CD14-positive monocyte (primary cell): Measurements from ENCODE around the gene SIRPD. TPM values are rescaled to one million over a fixed set of nuclear protein-coding genes. Genes with fewer than 3 reads are reported as not detected.
A peak's percentile ranks its signal among the peaks of the same experiment; 100 is the strongest.

Experiments used
- DNase-seq, 3 donors: peaks; one replicate each; pipeline ENCODE4 v3.0.0-alpha.2; 2011 to 2022
- H2AFZ ChIP-seq: 2 replicates; pipeline ENCODE4 v1.6.0; 2012; ENCODE audit warnings: mild to moderate bottlenecking, low read depth, low read length, inconsistent platforms; ENCODE audit not compliant: insufficient read depth, poor library complexity, severe bottlenecking
- H3K27ac ChIP-seq, 2 donors: 1 replicate in 1 of 2; 2 replicates in 1 of 2; pipeline ENCODE4 v1.5.1; 2012 to 2013; ENCODE audit warnings: low read length in 2 of 2, control low read depth in 1 of 2, inconsistent platforms in 1 of 2, low read depth in 1 of 2, mild to moderate bottlenecking in 1 of 2
- H3K27me3 ChIP-seq, 2 donors: one replicate each; pipeline versions ENCODE4 v1.6.0 to v1.6.1; 2011 to 2013; ENCODE audit warnings: low read length in 2 of 2; ENCODE audit not compliant: control insufficient read depth in 2 of 2, insufficient read depth in 2 of 2
- H3K36me3 ChIP-seq, 2 donors: replicated peaks in 1 of 2; 1 replicate in 1 of 2; 2 replicates in 1 of 2; pipeline versions ENCODE4 v1.5.1 to v1.6.1; 2012 to 2013; ENCODE audit warnings: low read length in 2 of 2, control low read depth in 1 of 2, inconsistent platforms in 1 of 2, mild to moderate bottlenecking in 1 of 2; ENCODE audit not compliant: insufficient read depth in 2 of 2, control insufficient read depth in 1 of 2
- H3K4me1 ChIP-seq, 2 donors: 1 replicate in 1 of 2; 2 replicates in 1 of 2; pipeline versions ENCODE4 v1.5.1 to v1.6.1; 2012 to 2013; ENCODE audit warnings: low read length in 2 of 2, control low read depth in 1 of 2, inconsistent platforms in 1 of 2, mild to moderate bottlenecking in 1 of 2, moderate library complexity in 1 of 2; ENCODE audit not compliant: insufficient read depth in 2 of 2, control insufficient read depth in 1 of 2
- H3K4me2 ChIP-seq: replicated peaks from 2 replicates; pipeline ENCODE3; 2012; ENCODE audit warnings: low read length, moderate library complexity, mild to moderate bottlenecking; ENCODE audit not compliant: poor library complexity, severe bottlenecking; ENCODE audit errors: extremely low read depth
- H3K4me3 ChIP-seq, 3 experiments: fragments of 200-600 bp in 1 of 3; sonication (generic) in 1 of 3; replicated peaks in 1 of 3; 1 replicate in 2 of 3; 2 replicates in 1 of 3; pipeline ENCODE4 v1.5.1; 2011 to 2013; ENCODE audit warnings: low read length in 3 of 3, mild to moderate bottlenecking in 3 of 3, control low read depth in 2 of 3, low read depth in 2 of 3, inconsistent platforms in 1 of 3, moderate library complexity in 1 of 3
- H3K79me2 ChIP-seq: 2 replicates; pipeline ENCODE4 v1.6.0; 2012; ENCODE audit warnings: mild to moderate bottlenecking, control low read depth, inconsistent platforms, low read length, moderate library complexity; ENCODE audit not compliant: insufficient read depth
- H3K9ac ChIP-seq: 2 replicates; pipeline ENCODE4 v1.6.0; 2017; ENCODE audit warnings: low read length, mild to moderate bottlenecking; ENCODE audit not compliant: insufficient read depth, poor library complexity, severe bottlenecking
- H3K9me3 ChIP-seq, 2 donors: replicated peaks in 1 of 2; 1 replicate in 1 of 2; 2 replicates in 1 of 2; pipeline versions ENCODE4 v1.5.1 to v1.6.1; 2012 to 2013; ENCODE audit warnings: low read length in 2 of 2, control low read depth in 1 of 2; ENCODE audit not compliant: control insufficient read depth in 1 of 2, insufficient read depth in 1 of 2
- H4K20me1 ChIP-seq: 2 replicates; pipeline ENCODE4 v1.6.0; 2012; ENCODE audit warnings: mild to moderate bottlenecking, low read length, control low read depth, moderate library complexity; ENCODE audit not compliant: insufficient read depth
- H3K27ac Mint-ChIP-seq, 7 donors: one replicate each; pipeline ENCODE4 v1.8.0; 2020; ENCODE audit warnings: mild to moderate bottlenecking in 7 of 7, mixed read lengths in 7 of 7, moderate library complexity in 6 of 7, inconsistent platforms in 2 of 7
- H3K27me3 Mint-ChIP-seq, 3 donors: one replicate each; pipeline ENCODE4 v1.8.0; 2021 to 2022; ENCODE audit warnings: low read depth in 3 of 3, mild to moderate bottlenecking in 3 of 3, mixed read lengths in 3 of 3, moderate library complexity in 3 of 3, inconsistent platforms in 1 of 3
- H3K36me3 Mint-ChIP-seq, 2 donors: one replicate each; pipeline ENCODE4 v1.8.0; 2020; ENCODE audit warnings: mixed read lengths in 2 of 2, inconsistent platforms in 1 of 2, mild to moderate bottlenecking in 1 of 2
- H3K4me1 Mint-ChIP-seq: one replicate; pipeline ENCODE4 v1.8.0; 2020; ENCODE audit warnings: mild to moderate bottlenecking, mixed read lengths
- H3K4me3 Mint-ChIP-seq, 2 donors: one replicate each; pipeline ENCODE4 v1.8.0; 2020; ENCODE audit warnings: mild to moderate bottlenecking in 2 of 2, mixed read lengths in 2 of 2, moderate library complexity in 1 of 2
- H3K9me3 Mint-ChIP-seq, 7 donors: one replicate each; pipeline ENCODE4 v1.8.0; 2020 to 2022; ENCODE audit warnings: mixed read lengths in 7 of 7, mild to moderate bottlenecking in 6 of 7, moderate library complexity in 6 of 7, inconsistent platforms in 2 of 7
- CTCF ChIP-seq: fragments of 200-600 bp; IDR thresholded peaks from one replicate; pipeline ENCODE4 v1.8.0; 2022; ENCODE audit warnings: antibody characterized with exemption, mild to moderate bottlenecking
- WGBS: methylation state at CpG from one replicate; pipeline ENCODE4 v1.1.5; 2013; ENCODE audit warnings: missing lambda C conversion rate; ENCODE audit not compliant: insufficient coverage; 5-methylcytosine and 5-hydroxymethylcytosine counted together
- intact Hi-C, 2 donors: fragments of 100-400 bp; cut with micrococcal nuclease; formaldehyde crosslinking; loops; one replicate each; pipeline versions ENCODE4 v1.15.0 to v1.15.1; 2023
- polyA plus RNA-seq, 3 donors: library from polyadenylated mRNA; depleted of rRNA in 1 of 3; unstranded in 2 of 3; stranded (reverse) in 1 of 3; fragments of 300-500 nt in 2 of 3; fragments of >200 nt in 1 of 3; fragmentation: Illumina TruSeq in 2 of 3; gene quantifications; 1 replicate in 2 of 3; 2 replicates in 1 of 3; pipeline ENCODE4 v1.2.3, GENCODE V29; 2012 to 2021

SIRPD gene
- polyA plus RNA-seq, 3 donors, result 3.9 to 13.0 (median 12.0) TPM

GRCh38 chr20:1534526-1534925 is 23.0 kb downstream of the SIRPD start:
- peaks cover 0 to under 1% of the 10 kb centered on the region in 2 donors for H3K9me3 ChIP-seq
- peak; percentile 46 to 77 (median 74) for DNase-seq
- peak overlapping the region; percentile 98 to 100 (median 99) for H3K27ac Mint-ChIP-seq
- H4K20me1 ChIP-seq, result no peaks in the 10 kb centered on the region
- H3K4me3 Mint-ChIP-seq, result peak overlapping the region in 1 of 2 donors; percentile 71
- H3K27me3 ChIP-seq, result no peaks in the 10 kb centered on the region
- no peak overlapping the region for H3K9ac ChIP-seq
- peaks cover 62 to 69% of the 10 kb centered on the region in 2 donors for H3K4me1 ChIP-seq
- H3K4me2 ChIP-seq, result peak overlapping the region; percentile 78
- peaks cover 0 to 3% (median 1%) of the 10 kb centered on the region in 3 donors for H3K27me3 Mint-ChIP-seq
- intact Hi-C loops, result no loop called here
- peaks cover 23% of the 10 kb centered on the region for H3K79me2 ChIP-seq
- H3K9me3 Mint-ChIP-seq, result peaks cover 0 to 13% (median 4%) of the 10 kb centered on the region in 7 donors
- H3K4me3 ChIP-seq, result peak overlapping the region in 1 of 3 experiments; percentile 72
- H3K27ac ChIP-seq, result peak overlapping the region; percentile 59 to 99
- no peak for TF ChIP-seq CTCF
- 20% methylated on average over 1 of the region's 5 CpGs for whole genome bisulfite sequencing
- no peaks in the 10 kb centered on the region for H3K36me3 ChIP-seq
- peaks cover 8 to 28% of the 10 kb centered on the region in 2 donors for H3K36me3 Mint-ChIP-seq
- H3K4me1 Mint-ChIP-seq, result peaks cover 65% of the 10 kb centered on the region
- no peak overlapping the region for H2AFZ ChIP-seq

- no peak overlapping the region for H3K4me3 ChIP-seq
- peak overlapping the region in 1 of 2 donors; percentile 99 for H3K27ac ChIP-seq
- peak in 1 of 3 donors; percentile 17 for DNase-seq
- peaks cover 50 to 59% of the 10 kb centered on the region in 2 donors for H3K4me1 ChIP-seq
- TF ChIP-seq CTCF, result peak; percentile 15
- H3K36me3 Mint-ChIP-seq, result peaks cover 7 to 31% of the 10 kb centered on the region in 2 donors
- H3K4me1 Mint-ChIP-seq, result peaks cover 60% of the 10 kb centered on the region
- intact Hi-C loops, result no loop called here
- peaks cover 0 to 8% (median 3%) of the 10 kb centered on the region in 7 donors for H3K9me3 Mint-ChIP-seq
- no peaks in the 10 kb centered on the region for H3K27me3 ChIP-seq
- no peaks in the 10 kb centered on the region for H3K36me3 ChIP-seq
- no peaks in the 10 kb centered on the region for H3K9me3 ChIP-seq
- no peak overlapping the region for H3K4me3 Mint-ChIP-seq
- peak overlapping the region; percentile 98 to 100 (median 99) for H3K27ac Mint-ChIP-seq
- no peak overlapping the region for H2AFZ ChIP-seq
- peaks cover 0 to 3% (median 1%) of the 10 kb centered on the region in 3 donors for H3K27me3 Mint-ChIP-seq
- WGBS, result no CpG with 5 or more reads among the region's 4 CpGs
- peaks cover 23% of the 10 kb centered on the region for H3K79me2 ChIP-seq
- no peak overlapping the region for H3K9ac ChIP-seq
- H4K20me1 ChIP-seq, result no peaks in the 10 kb centered on the region
- H3K4me2 ChIP-seq, result no peak overlapping the region
Measured at GRCh38 chr20:1533059-1533458, 24.4 kb downstream of the SIRPD start.
